ENCODE measurements around the gene STARD5.

DNA sequence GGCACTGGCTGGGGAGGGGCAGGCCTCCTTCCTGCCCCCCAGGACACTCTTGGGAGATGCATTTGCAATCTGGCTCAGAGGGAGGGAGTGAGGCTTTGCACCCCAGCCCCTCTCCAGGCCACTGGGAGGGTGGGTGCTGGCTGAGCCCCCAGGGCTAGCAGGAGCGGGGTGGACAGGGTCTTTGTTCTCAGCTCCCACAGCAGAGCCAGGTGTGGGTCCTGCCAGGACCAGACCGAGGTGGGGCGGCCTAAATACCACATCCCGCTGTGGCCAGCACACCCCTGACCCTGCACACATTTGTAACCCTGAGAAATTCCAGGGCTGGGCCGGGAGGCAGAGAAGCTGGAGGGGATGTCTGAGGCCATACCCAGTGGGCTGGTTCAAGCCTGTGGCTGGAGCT, 41.0 kb downstream of the STARD5 start:
- TF ChIP-seq, protein P1, sequence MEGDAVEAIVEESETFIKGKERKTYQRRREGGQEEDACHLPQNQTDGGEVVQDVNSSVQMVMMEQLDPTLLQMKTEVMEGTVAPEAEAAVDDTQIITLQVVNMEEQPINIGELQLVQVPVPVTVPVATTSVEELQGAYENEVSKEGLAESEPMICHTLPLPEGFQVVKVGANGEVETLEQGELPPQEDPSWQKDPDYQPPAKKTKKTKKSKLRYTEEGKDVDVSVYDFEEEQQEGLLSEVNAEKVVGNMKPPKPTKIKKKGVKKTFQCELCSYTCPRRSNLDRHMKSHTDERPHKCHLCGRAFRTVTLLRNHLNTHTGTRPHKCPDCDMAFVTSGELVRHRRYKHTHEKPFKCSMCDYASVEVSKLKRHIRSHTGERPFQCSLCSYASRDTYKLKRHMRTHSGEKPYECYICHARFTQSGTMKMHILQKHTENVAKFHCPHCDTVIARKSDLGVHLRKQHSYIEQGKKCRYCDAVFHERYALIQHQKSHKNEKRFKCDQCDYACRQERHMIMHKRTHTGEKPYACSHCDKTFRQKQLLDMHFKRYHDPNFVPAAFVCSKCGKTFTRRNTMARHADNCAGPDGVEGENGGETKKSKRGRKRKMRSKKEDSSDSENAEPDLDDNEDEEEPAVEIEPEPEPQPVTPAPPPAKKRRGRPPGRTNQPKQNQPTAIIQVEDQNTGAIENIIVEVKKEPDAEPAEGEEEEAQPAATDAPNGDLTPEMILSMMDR (IDR thresholded peaks at IDR 0.05 in 8 of 11, conservative IDR thresholded peaks at IDR 0.05 in 3 of 11), result no peak
- TF ChIP-seq POLR2A (IDR thresholded peaks at IDR 0.05) (no peak), POLR2AphosphoS5 (IDR thresholded peaks at IDR 0.05) (no peak)
